Measurements from ENCODE around the gene TPRA1. TPM values are rescaled to one million over a fixed set of nuclear protein-coding genes. Genes with fewer than 3 reads are reported as not detected.
"Not testable (repeated sequence)": the region's sequence is repeated elsewhere in the genome, so short reads cannot be mapped to it uniquely, and the experiment has no call there.

TPRA1 gene
- total RNA-seq, 1 experiment from 2014 or later: 20.0 TPM

DNA sequence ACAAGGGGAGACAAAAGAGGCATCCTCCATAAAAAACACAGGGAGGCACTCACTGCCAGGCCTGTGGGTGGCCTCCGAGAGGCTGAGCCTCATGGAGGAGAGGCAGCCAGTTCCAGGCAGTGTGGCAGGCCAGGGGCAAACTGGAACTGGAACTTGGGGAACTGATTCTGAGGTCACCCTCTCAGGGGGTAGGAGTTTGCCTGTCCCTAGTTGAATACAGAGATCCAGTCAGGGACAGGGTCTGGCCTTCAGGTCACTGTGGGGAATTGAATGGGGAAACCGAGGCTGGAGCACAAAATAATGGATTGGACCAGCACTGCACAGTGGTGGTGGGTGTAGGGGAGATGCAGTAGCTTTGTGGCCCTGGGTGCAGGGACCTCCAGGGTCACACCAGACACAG lies 58.7 kb downstream of the TPRA1 start:
- Histone ChIP-seq H3K56ac (ENCODE audit: insufficient read length, low read depth, low read length) (no peak overlapping the region), H4K91ac (ENCODE audit: insufficient read length, low read depth, low read length) (no peak overlapping the region), H4K5ac (ENCODE audit: insufficient read length, low read depth, low read length) (no peak overlapping the region), H3K23me2 (ENCODE audit: insufficient read length, low read depth, low read length, poor library complexity, severe bottlenecking) (no peaks in the 10 kb centered on the region), H2BK20ac (ENCODE audit: low read depth, low read length, poor library complexity, severe bottlenecking) (no peak overlapping the region), H3K79me1 (ENCODE audit: insufficient read depth, low read depth, low read length, poor library complexity, severe bottlenecking) (no peaks in the 10 kb centered on the region), H3K79me2 (ENCODE audit: insufficient read depth, low read length) (no peaks in the 10 kb centered on the region), H3K4ac (ENCODE audit: low read depth, low read length) (no peak overlapping the region), H2BK15ac (ENCODE audit: low read depth, low read length) (no peak overlapping the region), H3K14ac (ENCODE audit: insufficient read depth, low read length) (no peak overlapping the region), H3K4me2 (ENCODE audit: insufficient read depth, insufficient read length, low read length) (no peak overlapping the region), H3K18ac (ENCODE audit: insufficient read length, low read depth, low read length) (no peak overlapping the region), H2AK5ac (ENCODE audit: insufficient read length, low read length) (no peak overlapping the region), H3K23ac (ENCODE audit: insufficient read length, low read depth, low read length) (no peak overlapping the region), H3K4me1 (ENCODE audit: insufficient read depth, low read length) (no peaks in the 10 kb centered on the region), H2AFZ (ENCODE audit: low read length) (no peak overlapping the region), H2BK120ac (ENCODE audit: low read depth, low read length, poor library complexity, severe bottlenecking) (no peak overlapping the region), H4K20me1 (ENCODE audit: control insufficient read depth, insufficient read depth, insufficient read length) (no peaks in the 10 kb centered on the region), H4K8ac (replicated peaks; ENCODE audit: insufficient read length, low read depth, low read length) (no peak overlapping the region), H3K9ac (ENCODE audit: extremely low read depth, insufficient read length, low read length) (no peak overlapping the region), H3K9me3 (ENCODE audit: control insufficient read depth, low read depth, low read length) (no peaks in the 10 kb centered on the region), H2BK5ac (ENCODE audit: insufficient read length, low read length) (no peak overlapping the region), H3T11ph (ENCODE audit: low read length) (no peak overlapping the region), H3K27ac (ENCODE audit: insufficient read length, low read depth, low read length) (no peak overlapping the region), H3K27me3 (ENCODE audit: insufficient read depth, low read length) (no peaks in the 10 kb centered on the region), H2BK12ac (ENCODE audit: insufficient read length, low read depth, low read length) (no peak overlapping the region)
- Mint-ChIP-seq H3K9me3 (peaks cover 0 to 5% of the 10 kb centered on the region in 2 experiments; a peak in 1 of 5 replicates), H3K4me1 (peaks cover 8 to 13% of the 10 kb centered on the region in 2 experiments), H3K4me3 (no peak overlapping the region), H3K27me3 (ENCODE audit: low read depth) (peaks cover 9% of the 10 kb centered on the region), H3K27ac (no peak overlapping the region; a peak in 1 of 7 replicates), H3K36me3 (ENCODE audit: insufficient read depth in 1 of 3, low read depth in 3 of 3) (peaks cover 0 to 5% (median 2%) of the 10 kb centered on the region in 3 experiments; a peak in 1 of 7 replicates)
- WGBS (ENCODE audit: extremely low coverage, insufficient read length, low lambda C conversion rate): no CpG with 5 or more reads among the region's 2 CpGs
- no peak for DNase-seq
- TF ChIP-seq, protein P1, sequence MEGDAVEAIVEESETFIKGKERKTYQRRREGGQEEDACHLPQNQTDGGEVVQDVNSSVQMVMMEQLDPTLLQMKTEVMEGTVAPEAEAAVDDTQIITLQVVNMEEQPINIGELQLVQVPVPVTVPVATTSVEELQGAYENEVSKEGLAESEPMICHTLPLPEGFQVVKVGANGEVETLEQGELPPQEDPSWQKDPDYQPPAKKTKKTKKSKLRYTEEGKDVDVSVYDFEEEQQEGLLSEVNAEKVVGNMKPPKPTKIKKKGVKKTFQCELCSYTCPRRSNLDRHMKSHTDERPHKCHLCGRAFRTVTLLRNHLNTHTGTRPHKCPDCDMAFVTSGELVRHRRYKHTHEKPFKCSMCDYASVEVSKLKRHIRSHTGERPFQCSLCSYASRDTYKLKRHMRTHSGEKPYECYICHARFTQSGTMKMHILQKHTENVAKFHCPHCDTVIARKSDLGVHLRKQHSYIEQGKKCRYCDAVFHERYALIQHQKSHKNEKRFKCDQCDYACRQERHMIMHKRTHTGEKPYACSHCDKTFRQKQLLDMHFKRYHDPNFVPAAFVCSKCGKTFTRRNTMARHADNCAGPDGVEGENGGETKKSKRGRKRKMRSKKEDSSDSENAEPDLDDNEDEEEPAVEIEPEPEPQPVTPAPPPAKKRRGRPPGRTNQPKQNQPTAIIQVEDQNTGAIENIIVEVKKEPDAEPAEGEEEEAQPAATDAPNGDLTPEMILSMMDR (conservative IDR thresholded peaks at IDR 0.05): no peak

DNA sequence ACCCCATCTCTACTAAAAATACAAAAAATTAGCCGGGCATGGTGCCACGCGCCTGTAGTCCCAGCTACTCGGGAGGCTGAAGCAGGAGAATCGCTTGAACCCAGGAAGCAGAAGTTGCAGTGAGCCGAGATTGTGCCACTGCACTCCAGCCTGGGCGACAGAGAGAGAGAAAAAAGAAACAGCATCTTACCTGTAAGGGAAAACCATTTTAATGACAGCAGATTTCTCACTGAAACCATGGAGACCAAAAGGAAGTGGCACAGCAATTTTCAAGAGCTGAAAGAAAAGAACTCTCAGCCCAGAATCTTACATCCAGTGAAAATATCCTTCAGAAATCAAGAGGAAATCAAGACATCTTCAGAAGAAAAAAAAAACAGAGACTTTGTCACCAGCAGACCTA lies 59.7 kb downstream of the TPRA1 start:
- H3K27me3 ChIP-seq (ENCODE audit: insufficient read depth, low read length); H2BK12ac ChIP-seq (ENCODE audit: insufficient read length, low read depth, low read length); H2BK5ac ChIP-seq (ENCODE audit: insufficient read length, low read length); H3K9me3 Mint-ChIP-seq; H4K8ac ChIP-seq (replicated peaks; ENCODE audit: insufficient read length, low read depth, low read length); H3K23me2 ChIP-seq (ENCODE audit: insufficient read length, low read depth, low read length, poor library complexity, severe bottlenecking); H3T11ph ChIP-seq (ENCODE audit: low read length); H2BK20ac ChIP-seq (ENCODE audit: low read depth, low read length, poor library complexity, severe bottlenecking); H3K9ac ChIP-seq (ENCODE audit: extremely low read depth, insufficient read length, low read length); H4K5ac ChIP-seq (ENCODE audit: insufficient read length, low read depth, low read length); H3K27ac Mint-ChIP-seq; H3K4ac ChIP-seq (ENCODE audit: low read depth, low read length); H3K27ac ChIP-seq (ENCODE audit: insufficient read length, low read depth, low read length); H3K4me1 Mint-ChIP-seq; DNase-seq; H3K79me1 ChIP-seq (ENCODE audit: insufficient read depth, low read depth, low read length, poor library complexity, severe bottlenecking); H3K23ac ChIP-seq (ENCODE audit: insufficient read length, low read depth, low read length); H3K4me1 ChIP-seq (ENCODE audit: insufficient read depth, low read length); H3K36me3 Mint-ChIP-seq (ENCODE audit: insufficient read depth in 1 of 3, low read depth in 3 of 3); H3K4me2 ChIP-seq (ENCODE audit: insufficient read depth, insufficient read length, low read length); H3K14ac ChIP-seq (ENCODE audit: insufficient read depth, low read length); H3K79me2 ChIP-seq (ENCODE audit: insufficient read depth, low read length); H3K56ac ChIP-seq (ENCODE audit: insufficient read length, low read depth, low read length); H3K9me3 ChIP-seq (ENCODE audit: control insufficient read depth, low read depth, low read length); H2BK120ac ChIP-seq (ENCODE audit: low read depth, low read length, poor library complexity, severe bottlenecking); H4K91ac ChIP-seq (ENCODE audit: insufficient read length, low read depth, low read length); H2BK15ac ChIP-seq (ENCODE audit: low read depth, low read length); H2AK5ac ChIP-seq (ENCODE audit: insufficient read length, low read length); H2AFZ ChIP-seq (ENCODE audit: low read length); H3K4me3 Mint-ChIP-seq; H3K18ac ChIP-seq (ENCODE audit: insufficient read length, low read depth, low read length); H4K20me1 ChIP-seq (ENCODE audit: control insufficient read depth, insufficient read depth, insufficient read length): not testable (repeated sequence)
- no CpG with 5 or more reads among the region's 7 CpGs for WGBS (ENCODE audit: extremely low coverage, insufficient read length, low lambda C conversion rate)
- peaks cover 12% of the 10 kb centered on the region for H3K27me3 Mint-ChIP-seq (ENCODE audit: low read depth)

All from H9 (cell line).